HCT116 (cell line): ENCODE measurements around the gene SPATA25. TPM values are rescaled to one million over a fixed set of nuclear protein-coding genes. Genes with fewer than 3 reads are reported as not detected.

Experiments used
- ATAC-seq: fragments of 200-7000 bp; cut with Tn5 transposase; 2 replicates; pipeline ENCODE4 v1.9.1; 2020; ENCODE audit warnings: mild to moderate bottlenecking, moderate library complexity
- BruUV-seq: library from RNA; stranded (reverse); fragments of 400-500 nt; replicated peaks from 2 replicates; lab custom pipeline; 2021; lab: Mats Ljungman, UMichigan
- CTCF ChIA-PET: fragments of 300-600 bp; sonication (Branson Sonifier 250); formaldehyde crosslinking; loops from one replicate; lab custom pipeline; 2021; ENCODE audit warnings: antibody characterized with exemption; lab: Charles Lee
- POLR2A ChIA-PET: fragments of 300-600, 350-600 bp; sonication (Branson Sonifier 250); formaldehyde crosslinking; loops from one replicate; lab custom pipeline; 2021; ENCODE audit warnings: antibody characterized with exemption; lab: Charles Lee
- RAD21 ChIA-PET, 2 experiments: fragments of 300-600 bp; sonication (Branson Sonifier 250); formaldehyde crosslinking; loops; one replicate each; lab custom pipeline; 2023; ENCODE audit warnings: low total read pairs in 2 of 2; ENCODE audit not compliant: uncharacterized antibody in 2 of 2, unreplicated experiment in 2 of 2, low non-redundant PET in 1 of 2; lab: Charles Lee
- DNase-seq: peaks from one replicate; pipeline ENCODE4 v3.0.0-alpha.2; 2010; ENCODE audit warnings: low read depth, low spot score
- H2AFZ ChIP-seq: fragments of 200-600 bp; shearing (Covaris generic), sonication (generic); 2 replicates; pipeline ENCODE4 v1.6.1; 2017; ENCODE audit warnings: low read depth, mixed run types, mixed read lengths, antibody characterized with exemption, low read length; ENCODE audit not compliant: poor library complexity, severe bottlenecking
- H3K27ac ChIP-seq: 2 replicates; pipeline ENCODE4 v1.5.1; 2012; ENCODE audit warnings: low read depth, low read length
- H3K27me3 ChIP-seq: fragments of 200-600 bp; sonication (generic); 2 replicates; pipeline ENCODE4 v1.6.1; 2016; ENCODE audit warnings: mixed run types, low read length, mixed read lengths; ENCODE audit not compliant: insufficient read depth
- H3K36me3 ChIP-seq, 2 experiments: fragments of 200-500 bp in 1 of 2; fragments of 200-600 bp in 1 of 2; sonication (Bioruptor generic) in 1 of 2; sonication (generic) in 1 of 2; 2 replicates each; pipeline versions ENCODE4 v1.5.1 to v1.6.1; 2014 to 2016; ENCODE audit warnings: low read length in 2 of 2, inconsistent platforms in 1 of 2, mixed read lengths in 1 of 2, mixed run types in 1 of 2; ENCODE audit not compliant: insufficient read depth in 2 of 2, control insufficient read depth in 1 of 2
- H3K4me1 ChIP-seq, 2 experiments: fragments of 200-600 bp in 1 of 2; sonication (generic) in 1 of 2; 2 replicates each; pipeline versions ENCODE4 v1.5.1 to v1.6.1; 2012 to 2017; ENCODE audit warnings: low read length in 2 of 2, inconsistent platforms in 1 of 2, mild to moderate bottlenecking in 1 of 2, mixed read lengths in 1 of 2, mixed run types in 1 of 2, moderate library complexity in 1 of 2; ENCODE audit not compliant: insufficient read depth in 2 of 2, control insufficient read depth in 1 of 2
- H3K4me2 ChIP-seq: fragments of 200-600 bp; sonication (generic); 2 replicates; pipeline ENCODE4 v1.6.1; 2017; ENCODE audit warnings: mixed run types, low read length, mixed read lengths
- H3K4me3 ChIP-seq, 2 experiments: fragments of 200-600 bp in 1 of 2; sonication (generic) in 1 of 2; replicated peaks in 1 of 2; 2 replicates each; pipeline ENCODE4 v1.5.1; 2011 to 2016; ENCODE audit warnings: low read length in 2 of 2, control low read depth in 1 of 2, low read depth in 1 of 2, mild to moderate bottlenecking in 1 of 2, mixed read lengths in 1 of 2, mixed run types in 1 of 2
- H3K79me2 ChIP-seq: fragments of 200-600 bp; sonication (generic); 2 replicates; pipeline ENCODE4 v1.6.1; 2017; ENCODE audit warnings: mild to moderate bottlenecking, mixed run types, low read length, moderate library complexity, mixed read lengths; ENCODE audit not compliant: insufficient read depth
- H3K9ac ChIP-seq: fragments of 200-600 bp; sonication (generic); 2 replicates; pipeline ENCODE4 v1.6.1; 2016; ENCODE audit warnings: low read length, mixed read lengths
- H3K9me2 ChIP-seq: fragments of 200-600 bp; sonication (generic), shearing (Covaris generic); 2 replicates; pipeline ENCODE4 v1.6.1; 2017; ENCODE audit warnings: mixed run types, mild to moderate bottlenecking, moderate library complexity; ENCODE audit not compliant: insufficient read depth
- H3K9me3 ChIP-seq, 2 experiments: fragments of 200-500 bp in 1 of 2; fragments of 200-600 bp in 1 of 2; sonication (Bioruptor generic) in 1 of 2; sonication (generic) in 1 of 2; 2 replicates each; pipeline ENCODE4 v1.6.1; 2014 to 2017; ENCODE audit warnings: low read length in 2 of 2, mixed read lengths in 2 of 2, inconsistent platforms in 1 of 2, low read depth in 1 of 2, mild to moderate bottlenecking in 1 of 2, mixed run types in 1 of 2, moderate library complexity in 1 of 2; ENCODE audit not compliant: control insufficient read depth in 1 of 2, insufficient read depth in 1 of 2
- H4K20me1 ChIP-seq: fragments of 200-600 bp; sonication (generic), shearing (Covaris generic); 2 replicates; pipeline ENCODE4 v1.6.1; 2017; ENCODE audit warnings: mixed run types, mild to moderate bottlenecking, moderate library complexity; ENCODE audit not compliant: insufficient read depth
- CBX3 ChIP-seq: IDR thresholded peaks from 2 replicates; pipeline ENCODE4 v1.6.1; 2012; ENCODE audit warnings: low read depth
- ELF1 ChIP-seq: IDR thresholded peaks from 2 replicates; pipeline ENCODE4 v1.6.1; 2012; ENCODE audit warnings: low read depth, borderline replicate concordance
- EZH2 ChIP-seq: fragments of 200-600 bp; sonication (generic); IDR thresholded peaks from 2 replicates; pipeline ENCODE4 v1.6.1; 2017; ENCODE audit warnings: antibody characterized with exemption, mixed run types
- EZH2phosphoT487 ChIP-seq: fragments of 200-600 bp; IDR thresholded peaks from 2 replicates; pipeline ENCODE4 v1.6.1; 2018; ENCODE audit warnings: antibody characterized with exemption, borderline replicate concordance
- JUND ChIP-seq: IDR thresholded peaks from 2 replicates; pipeline ENCODE4 v1.6.1; 2012
- POLR2AphosphoS5 ChIP-seq: IDR thresholded peaks from 2 replicates; pipeline ENCODE4 v1.6.1; 2011; ENCODE audit warnings: mild to moderate bottlenecking, low read depth, low read length, moderate library complexity
- RAD21 ChIP-seq: IDR thresholded peaks from 2 replicates; pipeline ENCODE4 v1.6.1; 2012; ENCODE audit warnings: low read depth, mild to moderate bottlenecking
- SIN3A ChIP-seq: IDR thresholded peaks from 2 replicates; pipeline ENCODE4 v1.6.1; 2012; ENCODE audit warnings: low read depth
- SP1 ChIP-seq: IDR thresholded peaks from 2 replicates; pipeline ENCODE4 v1.6.1; 2012; ENCODE audit warnings: low read depth
- SRF ChIP-seq: IDR thresholded peaks from 2 replicates; pipeline ENCODE4 v1.6.1; 2012; ENCODE audit warnings: low read depth
- TCF7L2 ChIP-seq: IDR thresholded peaks from 2 replicates; pipeline ENCODE4 v1.7.0; 2011; ENCODE audit warnings: borderline replicate concordance, inconsistent platforms; ENCODE audit not compliant: insufficient read depth, insufficient read length; ENCODE audit errors: extremely low read depth
- YY1 ChIP-seq: IDR thresholded peaks from 2 replicates; pipeline ENCODE4 v1.6.1; 2011; ENCODE audit warnings: low read length, low read depth, moderate library complexity, mild to moderate bottlenecking; ENCODE audit not compliant: insufficient replicate concordance; ENCODE audit errors: extremely low read depth
- ZFX ChIP-seq: fragments of 450-650 bp; IDR thresholded peaks from 2 replicates; pipeline ENCODE4 v1.6.1; 2017
- ZNF274 ChIP-seq: fragments of 200-500 bp; sonication (Bioruptor generic); IDR thresholded peaks from 2 replicates; pipeline ENCODE4 v1.6.1; 2014; ENCODE audit warnings: mild to moderate bottlenecking, low read depth, low read length, inconsistent platforms
- intact Hi-C: fragments of 100-400 bp; cut with micrococcal nuclease; formaldehyde crosslinking; loops from 2 replicates; pipeline ENCODE4 v1.10.0; 2022
- total RNA-seq: library from RNA; stranded (reverse); gene quantifications from one replicate; pipeline ENCODE4 v1.2.1, GENCODE V29; 2021; ENCODE audit not compliant: unreplicated experiment
- TF ChIP-seq, protein P1 (sequence below): IDR thresholded peaks from 2 replicates; pipeline ENCODE4 v1.6.1; 2011; ENCODE audit warnings: mild to moderate bottlenecking, low read length, moderate library complexity; ENCODE audit not compliant: insufficient replicate concordance; ENCODE audit errors: extremely low read depth
- TF ChIP-seq, protein P2 (sequence below): IDR thresholded peaks from 2 replicates; pipeline ENCODE4 v1.6.1; 2012; ENCODE audit warnings: low read depth
- TF ChIP-seq, protein P3 (sequence below): IDR thresholded peaks from 2 replicates; pipeline ENCODE4 v1.6.1; 2012
- TF ChIP-seq, protein P4 (sequence below): IDR thresholded peaks from 2 replicates; pipeline ENCODE4 v1.6.1; 2012
- TF ChIP-seq, protein P5 (sequence below), 3 experiments: fragments of 200-600 bp in 1 of 3; sonication (generic) in 1 of 3; IDR thresholded peaks in 2 of 3; conservative IDR thresholded peaks in 1 of 3; 2 replicates each; pipeline ENCODE4 v1.5.1; 2012 to 2017; ENCODE audit warnings: low read depth in 2 of 3, low read length in 2 of 3, antibody characterized with exemption in 1 of 3, borderline replicate concordance in 1 of 3, control low read depth in 1 of 3, mild to moderate bottlenecking in 1 of 3, mixed read lengths in 1 of 3, mixed run types in 1 of 3, moderate library complexity in 1 of 3; ENCODE audit not compliant: insufficient read depth in 1 of 3

SPATA25 gene
- total RNA-seq, 1 experiment from 2014 or later, result 0.42 TPM

DNA sequence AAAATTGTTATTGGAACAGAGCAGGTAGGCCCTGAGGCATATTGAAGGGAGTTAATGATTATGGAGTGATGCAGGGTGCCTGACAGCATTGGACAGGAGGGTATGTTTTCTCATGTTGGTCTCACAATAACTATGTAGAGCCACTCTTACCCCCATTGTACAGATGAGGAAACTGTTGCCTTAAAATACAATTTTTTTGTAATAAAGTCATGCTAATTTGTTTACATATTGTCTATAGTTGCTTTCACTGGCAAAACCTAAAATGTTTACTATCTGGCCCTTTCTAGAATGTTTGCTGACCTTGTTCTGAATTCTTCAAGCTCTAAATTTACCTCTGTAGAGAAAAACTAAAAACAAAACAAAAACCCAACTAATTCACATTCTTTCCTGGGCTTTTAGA is 35.9 kb downstream of the SPATA25 start:
- no peak overlapping the region for H3K9ac ChIP-seq
- no peaks in the 10 kb centered on the region for H3K27me3 ChIP-seq
- no peaks in the 10 kb centered on the region for H4K20me1 ChIP-seq
- DNase-seq (no peak), ATAC-seq (no peak)
- no TSS peak for BruUV-seq
- RAD21 ChIA-PET, result no interaction called here
- no peaks in the 10 kb centered on the region for H3K9me3 ChIP-seq
- H2AFZ ChIP-seq, result no peak overlapping the region
- H3K4me3 ChIP-seq, result no peak overlapping the region
- intact Hi-C loops, result no loop called here
- TF ChIP-seq SIN3A (no peak), EZH2 (no peak), EZH2phosphoT487 (no peak), SRF (no peak), YY1 (no peak), SP1 (no peak), CBX3 (no peak), ZFX (no peak), ZNF274 (no peak), RAD21 (no peak), JUND (no peak), POLR2AphosphoS5 (no peak), ELF1 (no peak), TCF7L2 (no peak)
- TF ChIP-seq, protein P1, sequence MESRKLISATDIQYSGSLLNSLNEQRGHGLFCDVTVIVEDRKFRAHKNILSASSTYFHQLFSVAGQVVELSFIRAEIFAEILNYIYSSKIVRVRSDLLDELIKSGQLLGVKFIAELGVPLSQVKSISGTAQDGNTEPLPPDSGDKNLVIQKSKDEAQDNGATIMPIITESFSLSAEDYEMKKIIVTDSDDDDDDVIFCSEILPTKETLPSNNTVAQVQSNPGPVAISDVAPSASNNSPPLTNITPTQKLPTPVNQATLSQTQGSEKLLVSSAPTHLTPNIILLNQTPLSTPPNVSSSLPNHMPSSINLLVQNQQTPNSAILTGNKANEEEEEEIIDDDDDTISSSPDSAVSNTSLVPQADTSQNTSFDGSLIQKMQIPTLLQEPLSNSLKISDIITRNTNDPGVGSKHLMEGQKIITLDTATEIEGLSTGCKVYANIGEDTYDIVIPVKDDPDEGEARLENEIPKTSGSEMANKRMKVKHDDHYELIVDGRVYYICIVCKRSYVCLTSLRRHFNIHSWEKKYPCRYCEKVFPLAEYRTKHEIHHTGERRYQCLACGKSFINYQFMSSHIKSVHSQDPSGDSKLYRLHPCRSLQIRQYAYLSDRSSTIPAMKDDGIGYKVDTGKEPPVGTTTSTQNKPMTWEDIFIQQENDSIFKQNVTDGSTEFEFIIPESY, result no peak
- TF ChIP-seq, protein P2, sequence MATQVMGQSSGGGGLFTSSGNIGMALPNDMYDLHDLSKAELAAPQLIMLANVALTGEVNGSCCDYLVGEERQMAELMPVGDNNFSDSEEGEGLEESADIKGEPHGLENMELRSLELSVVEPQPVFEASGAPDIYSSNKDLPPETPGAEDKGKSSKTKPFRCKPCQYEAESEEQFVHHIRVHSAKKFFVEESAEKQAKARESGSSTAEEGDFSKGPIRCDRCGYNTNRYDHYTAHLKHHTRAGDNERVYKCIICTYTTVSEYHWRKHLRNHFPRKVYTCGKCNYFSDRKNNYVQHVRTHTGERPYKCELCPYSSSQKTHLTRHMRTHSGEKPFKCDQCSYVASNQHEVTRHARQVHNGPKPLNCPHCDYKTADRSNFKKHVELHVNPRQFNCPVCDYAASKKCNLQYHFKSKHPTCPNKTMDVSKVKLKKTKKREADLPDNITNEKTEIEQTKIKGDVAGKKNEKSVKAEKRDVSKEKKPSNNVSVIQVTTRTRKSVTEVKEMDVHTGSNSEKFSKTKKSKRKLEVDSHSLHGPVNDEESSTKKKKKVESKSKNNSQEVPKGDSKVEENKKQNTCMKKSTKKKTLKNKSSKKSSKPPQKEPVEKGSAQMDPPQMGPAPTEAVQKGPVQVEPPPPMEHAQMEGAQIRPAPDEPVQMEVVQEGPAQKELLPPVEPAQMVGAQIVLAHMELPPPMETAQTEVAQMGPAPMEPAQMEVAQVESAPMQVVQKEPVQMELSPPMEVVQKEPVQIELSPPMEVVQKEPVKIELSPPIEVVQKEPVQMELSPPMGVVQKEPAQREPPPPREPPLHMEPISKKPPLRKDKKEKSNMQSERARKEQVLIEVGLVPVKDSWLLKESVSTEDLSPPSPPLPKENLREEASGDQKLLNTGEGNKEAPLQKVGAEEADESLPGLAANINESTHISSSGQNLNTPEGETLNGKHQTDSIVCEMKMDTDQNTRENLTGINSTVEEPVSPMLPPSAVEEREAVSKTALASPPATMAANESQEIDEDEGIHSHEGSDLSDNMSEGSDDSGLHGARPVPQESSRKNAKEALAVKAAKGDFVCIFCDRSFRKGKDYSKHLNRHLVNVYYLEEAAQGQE, result no peak
- TF ChIP-seq, protein P3, sequence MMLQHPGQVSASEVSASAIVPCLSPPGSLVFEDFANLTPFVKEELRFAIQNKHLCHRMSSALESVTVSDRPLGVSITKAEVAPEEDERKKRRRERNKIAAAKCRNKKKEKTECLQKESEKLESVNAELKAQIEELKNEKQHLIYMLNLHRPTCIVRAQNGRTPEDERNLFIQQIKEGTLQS, result no peak
- TF ChIP-seq, protein P4, sequence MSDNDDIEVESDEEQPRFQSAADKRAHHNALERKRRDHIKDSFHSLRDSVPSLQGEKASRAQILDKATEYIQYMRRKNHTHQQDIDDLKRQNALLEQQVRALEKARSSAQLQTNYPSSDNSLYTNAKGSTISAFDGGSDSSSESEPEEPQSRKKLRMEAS, result no peak
- TF ChIP-seq, protein P5, sequence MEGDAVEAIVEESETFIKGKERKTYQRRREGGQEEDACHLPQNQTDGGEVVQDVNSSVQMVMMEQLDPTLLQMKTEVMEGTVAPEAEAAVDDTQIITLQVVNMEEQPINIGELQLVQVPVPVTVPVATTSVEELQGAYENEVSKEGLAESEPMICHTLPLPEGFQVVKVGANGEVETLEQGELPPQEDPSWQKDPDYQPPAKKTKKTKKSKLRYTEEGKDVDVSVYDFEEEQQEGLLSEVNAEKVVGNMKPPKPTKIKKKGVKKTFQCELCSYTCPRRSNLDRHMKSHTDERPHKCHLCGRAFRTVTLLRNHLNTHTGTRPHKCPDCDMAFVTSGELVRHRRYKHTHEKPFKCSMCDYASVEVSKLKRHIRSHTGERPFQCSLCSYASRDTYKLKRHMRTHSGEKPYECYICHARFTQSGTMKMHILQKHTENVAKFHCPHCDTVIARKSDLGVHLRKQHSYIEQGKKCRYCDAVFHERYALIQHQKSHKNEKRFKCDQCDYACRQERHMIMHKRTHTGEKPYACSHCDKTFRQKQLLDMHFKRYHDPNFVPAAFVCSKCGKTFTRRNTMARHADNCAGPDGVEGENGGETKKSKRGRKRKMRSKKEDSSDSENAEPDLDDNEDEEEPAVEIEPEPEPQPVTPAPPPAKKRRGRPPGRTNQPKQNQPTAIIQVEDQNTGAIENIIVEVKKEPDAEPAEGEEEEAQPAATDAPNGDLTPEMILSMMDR (IDR thresholded peaks at IDR 0.05 in 2 of 3, conservative IDR thresholded peaks at IDR 0.05 in 1 of 3; ENCODE audit: borderline replicate concordance in 1 of 3, insufficient read depth in 1 of 3, low read depth in 2 of 3, low read length in 2 of 3), result no peak
- no peak overlapping the region for H3K4me2 ChIP-seq
- peaks cover 0 to 2% of the 10 kb centered on the region in 2 experiments; a peak in 1 of 4 replicates for H3K36me3 ChIP-seq
- POLR2A ChIA-PET, result interaction anchor here (0.7 kb wide), 1 partner anchor 17 kb away, joined by 4 read pairs; no protein-coding TSS in a partner anchor
- 0 out of 2 replicates have a peak, but pooled peaks cover 7% of the 10 kb centered on the region for H3K79me2 ChIP-seq
- no peaks in the 10 kb centered on the region for H3K9me2 ChIP-seq
- H3K27ac ChIP-seq, result no peak overlapping the region
- CTCF ChIA-PET, result no interaction called here
- H3K4me1 ChIP-seq, result peaks cover 0 to 6% of the 10 kb centered on the region in 2 experiments; a peak in 3 of 4 replicates
